Lower leg skin (tissue), 4 donors: ENCODE measurements around the gene PYGB. TPM values are rescaled to one million over a fixed set of nuclear protein-coding genes. Genes with fewer than 3 reads are reported as not detected.

Experiments used
- DNase-seq, 2 donors: peaks; one replicate each; pipeline ENCODE4 v3.0.0-alpha.2; 2019; ENCODE audit warnings: low spot score in 2 of 2
- H3K4me3 ChIP-seq: fragments of 200-600 bp; sonication (generic); 2 replicates; pipeline ENCODE4 v1.5.1; 2017; ENCODE audit warnings: mild to moderate bottlenecking, low read depth; ENCODE audit not compliant: poor library complexity, severe bottlenecking
- POLR2A ChIP-seq, 2 donors: fragments of 450-650 bp; IDR thresholded peaks; one replicate each; pipeline ENCODE4 v1.6.1; 2016 to 2017; ENCODE audit warnings: antibody characterized with exemption in 2 of 2, mild to moderate bottlenecking in 1 of 2, moderate library complexity in 1 of 2
- WGBS, 2 donors: methylation state at CpG; one replicate each; pipeline ENCODE4 v1.1.5; 2018; 5-methylcytosine and 5-hydroxymethylcytosine counted together
- intact Hi-C: fragments of 100-400 bp; cut with DNase I; formaldehyde crosslinking; loops from one replicate; pipeline ENCODE4 v1.15.0; 2023; ENCODE audit warnings: low total_unique reads
- total RNA-seq, 4 donors: library from RNA; depleted of rRNA; stranded (reverse); fragments of >200 nt; gene quantifications; one replicate each; pipeline ENCODE4 v1.1.0, GENCODE V29; 2016
- TF ChIP-seq, protein P1 (sequence below), 3 donors: fragments of 450-650 bp; IDR thresholded peaks; one replicate each; pipeline ENCODE4 v1.5.1; 2016; ENCODE audit warnings: antibody characterized with exemption in 3 of 3, mild to moderate bottlenecking in 3 of 3, moderate library complexity in 2 of 3

The PYGB gene
- total RNA-seq, 4 donors from 2014 or later = 99.0 to 308 (median 194) TPM

DNA sequence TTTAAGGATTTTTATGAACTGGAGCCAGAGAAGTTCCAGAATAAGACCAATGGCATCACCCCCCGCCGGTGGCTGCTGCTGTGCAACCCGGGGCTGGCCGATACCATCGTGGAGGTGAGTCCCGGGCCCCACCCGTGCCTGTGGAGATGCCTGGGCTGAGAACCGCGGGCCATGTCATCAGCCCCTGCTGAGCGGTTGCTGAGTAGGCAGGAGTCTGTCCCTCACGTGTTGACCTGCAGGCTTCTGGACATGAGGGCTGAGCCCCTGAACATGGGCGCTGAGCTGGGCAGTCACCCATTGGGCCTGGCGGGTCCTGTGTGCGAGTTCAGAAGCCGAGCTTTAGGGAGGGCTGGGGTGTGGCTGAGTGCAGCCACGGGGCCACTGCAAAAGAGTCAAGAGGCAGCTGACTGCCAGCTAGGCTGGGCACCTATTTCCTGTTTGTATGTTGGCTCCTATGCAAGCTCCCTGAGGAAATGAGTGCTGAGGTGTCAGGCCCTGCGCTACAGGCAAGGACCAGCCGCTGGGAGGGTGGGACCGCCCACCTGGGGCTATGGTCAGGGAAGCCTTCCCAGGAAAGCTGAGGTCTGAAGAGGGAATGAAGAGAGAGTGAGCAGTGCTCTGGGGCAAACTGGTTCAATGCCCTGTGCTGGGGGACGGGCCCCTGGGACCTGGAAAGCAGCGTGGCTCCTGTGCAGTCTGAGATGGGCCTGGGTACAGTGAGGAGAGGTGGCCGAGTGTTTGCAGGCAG is 34.3 kb downstream of the PYGB start:
- intact Hi-C loops = no loop called here
- 75 to 81% methylated on average over 17 to 22 of the region's 22 CpGs for whole genome bisulfite sequencing, 2 donors
- no peak overlapping the region for H3K4me3 ChIP-seq
- DNase-seq = peak in 1 of 2 donors; percentile 83
- TF ChIP-seq, protein P1, sequence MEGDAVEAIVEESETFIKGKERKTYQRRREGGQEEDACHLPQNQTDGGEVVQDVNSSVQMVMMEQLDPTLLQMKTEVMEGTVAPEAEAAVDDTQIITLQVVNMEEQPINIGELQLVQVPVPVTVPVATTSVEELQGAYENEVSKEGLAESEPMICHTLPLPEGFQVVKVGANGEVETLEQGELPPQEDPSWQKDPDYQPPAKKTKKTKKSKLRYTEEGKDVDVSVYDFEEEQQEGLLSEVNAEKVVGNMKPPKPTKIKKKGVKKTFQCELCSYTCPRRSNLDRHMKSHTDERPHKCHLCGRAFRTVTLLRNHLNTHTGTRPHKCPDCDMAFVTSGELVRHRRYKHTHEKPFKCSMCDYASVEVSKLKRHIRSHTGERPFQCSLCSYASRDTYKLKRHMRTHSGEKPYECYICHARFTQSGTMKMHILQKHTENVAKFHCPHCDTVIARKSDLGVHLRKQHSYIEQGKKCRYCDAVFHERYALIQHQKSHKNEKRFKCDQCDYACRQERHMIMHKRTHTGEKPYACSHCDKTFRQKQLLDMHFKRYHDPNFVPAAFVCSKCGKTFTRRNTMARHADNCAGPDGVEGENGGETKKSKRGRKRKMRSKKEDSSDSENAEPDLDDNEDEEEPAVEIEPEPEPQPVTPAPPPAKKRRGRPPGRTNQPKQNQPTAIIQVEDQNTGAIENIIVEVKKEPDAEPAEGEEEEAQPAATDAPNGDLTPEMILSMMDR (IDR thresholded peaks at IDR 0.05) = no peak
- no peak for TF ChIP-seq POLR2A (IDR thresholded peaks at IDR 0.05)

DNA sequence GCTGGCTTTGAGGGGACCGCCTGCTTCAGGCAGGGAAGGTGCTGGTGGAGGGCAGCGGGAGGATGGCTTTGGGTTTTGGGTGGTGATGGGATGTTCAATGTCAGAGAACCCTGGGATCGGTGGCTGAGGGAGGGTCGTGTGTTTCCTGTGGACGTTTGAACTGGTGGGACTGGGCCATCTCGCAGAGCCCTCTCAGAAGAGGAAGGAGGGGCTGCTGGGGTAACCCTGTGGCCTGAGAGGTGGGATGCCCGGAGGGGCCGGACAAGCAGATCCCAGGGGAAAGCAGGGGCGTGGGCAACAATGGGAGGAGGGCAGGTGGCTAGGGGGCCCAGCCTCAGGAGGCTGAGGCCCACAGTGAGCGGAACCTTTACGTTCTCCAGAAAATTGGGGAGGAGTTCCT is 34.9 kb downstream of the PYGB start:
- no peak for TF ChIP-seq POLR2A (IDR thresholded peaks at IDR 0.05)
- TF ChIP-seq, protein P1 (IDR thresholded peaks at IDR 0.05) = no peak
- 89 to 94% methylated on average over 11 of the region's 11 CpGs for WGBS, 2 donors
- H3K4me3 ChIP-seq = no peak overlapping the region
- DNase-seq = peak in 1 of 2 donors; percentile 70
- intact Hi-C loops = no loop called here

DNA sequence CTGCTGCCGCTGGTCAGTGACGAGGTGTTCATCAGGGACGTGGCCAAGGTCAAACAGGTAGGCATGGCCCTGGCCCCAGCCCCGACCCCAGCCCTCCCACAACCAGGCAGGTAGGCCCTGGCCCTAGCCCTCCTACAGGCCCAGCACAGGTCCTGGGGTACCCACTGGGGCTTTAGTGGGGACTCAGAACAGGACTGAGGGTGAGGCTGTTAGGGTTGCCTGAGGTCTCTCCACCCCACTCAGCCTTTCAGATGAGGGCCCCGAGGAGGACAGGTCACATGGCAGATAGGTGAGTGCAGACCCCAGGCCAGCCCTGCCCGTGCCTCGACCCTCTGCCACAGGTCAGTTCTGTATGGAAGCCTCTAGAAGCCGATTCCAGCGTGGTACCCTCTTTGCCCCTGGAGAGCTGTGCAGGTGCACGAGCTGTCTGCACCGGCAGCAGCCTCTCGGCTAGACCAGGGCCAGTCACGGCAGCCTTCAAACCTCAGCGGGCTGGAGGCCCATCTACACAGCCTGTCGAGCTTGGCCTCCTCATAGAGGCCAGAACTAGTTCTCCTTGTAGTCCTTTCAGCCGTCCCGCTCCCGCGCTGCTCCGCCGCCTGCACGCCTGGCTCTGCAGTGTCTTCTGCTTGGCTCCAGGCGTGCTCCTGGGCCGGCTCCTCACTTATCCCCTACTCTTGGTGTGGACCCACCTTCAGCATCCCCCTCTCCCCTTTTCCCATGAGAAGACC is 35.5 kb downstream of the PYGB start:
- intact Hi-C loops = no loop called here
- peak in 1 of 2 donors; percentile 75 for DNase-seq
- no peak overlapping the region for H3K4me3 ChIP-seq
- TF ChIP-seq, protein P1 (IDR thresholded peaks at IDR 0.05) = no peak
- TF ChIP-seq POLR2A (IDR thresholded peaks at IDR 0.05) = no peak
- 93 to 96% methylated on average over 22 of the region's 24 CpGs for WGBS, 2 donors

DNA sequence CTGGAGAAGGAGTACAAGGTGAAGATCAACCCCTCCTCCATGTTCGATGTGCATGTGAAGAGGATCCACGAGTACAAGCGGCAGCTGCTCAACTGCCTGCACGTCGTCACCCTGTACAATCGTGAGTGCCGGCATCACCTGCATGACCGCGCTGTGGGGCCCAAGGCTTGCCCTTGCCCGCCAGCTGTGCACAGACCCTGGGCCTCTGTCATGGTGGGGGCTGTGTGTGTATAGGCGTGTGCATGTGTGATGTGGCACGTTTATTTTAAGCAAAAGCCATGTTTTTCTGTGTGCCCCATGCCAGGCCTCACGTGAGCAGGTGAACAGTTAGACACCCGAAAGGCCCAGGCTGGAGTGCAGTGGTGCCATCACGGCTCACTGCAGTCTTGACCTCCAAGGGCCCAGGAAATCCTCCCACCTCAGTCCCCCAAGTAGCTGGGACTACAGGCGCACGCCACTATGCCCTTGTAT is 36.3 kb downstream of the PYGB start:
- intact Hi-C loops = no loop called here
- TF ChIP-seq POLR2A (IDR thresholded peaks at IDR 0.05) = no peak
- TF ChIP-seq, protein P1 (IDR thresholded peaks at IDR 0.05) = no peak
- DNase-seq = peak in 1 of 2 donors; percentile 76
- WGBS, 2 donors = 94 to 96% methylated on average over 17 of the region's 17 CpGs
- H3K4me3 ChIP-seq = no peak overlapping the region

DNA sequence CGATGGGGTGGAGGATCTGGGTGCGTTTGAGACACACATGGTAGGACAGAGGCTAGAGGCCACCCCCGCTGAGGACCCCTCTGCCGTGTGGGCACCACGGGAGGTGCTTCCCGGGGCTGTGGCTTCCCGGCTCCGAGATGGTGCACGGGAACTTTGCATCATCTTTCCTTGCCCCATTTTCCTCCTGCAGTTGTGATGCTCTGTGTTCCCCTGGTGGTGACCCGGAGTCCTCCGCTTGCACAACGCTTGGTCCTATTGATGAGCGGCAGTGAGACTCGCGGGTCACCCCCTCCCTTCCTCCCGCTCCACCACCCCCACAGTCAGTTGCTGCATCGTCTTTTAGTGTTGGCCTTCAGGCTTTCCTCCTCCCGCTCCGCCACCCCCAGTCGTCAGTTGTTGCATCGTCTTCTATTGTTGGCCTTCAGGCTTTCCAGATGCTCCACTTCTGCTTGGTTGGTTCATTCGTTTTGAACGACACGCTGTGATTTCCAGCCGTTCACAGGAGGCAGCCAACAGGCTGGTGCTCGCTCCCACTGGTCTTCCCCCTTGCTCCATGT is 37.3 kb downstream of the PYGB start:
- no peak overlapping the region for H3K4me3 ChIP-seq
- no peak for TF ChIP-seq POLR2A (IDR thresholded peaks at IDR 0.05)
- TF ChIP-seq, protein P1 (IDR thresholded peaks at IDR 0.05) = no peak
- intact Hi-C loops = no loop called here
- WGBS, 2 donors = 85% methylated on average over 26 of the region's 26 CpGs
- DNase-seq = peak in 1 of 2 donors; percentile 63
